Mesenchymal stem cell (in vitro differentiated cells and primary cell): ENCODE measurements around the gene BNC2.

ENCODE experiments used
- DNase-seq: peaks from one replicate; pipeline ENCODE4 v3.0.0-alpha.2; 2013
- H2AFZ ChIP-seq: one replicate; pipeline ENCODE4 v1.6.1; 2013; ENCODE audit warnings: low read depth, mild to moderate bottlenecking, control low read depth, inconsistent platforms, low read length, moderate library complexity
- H2AK5ac ChIP-seq: 2 replicates; pipeline ENCODE4 v1.6.1; 2013; ENCODE audit warnings: low read length, moderate library complexity, mild to moderate bottlenecking, inconsistent platforms; ENCODE audit not compliant: severe bottlenecking
- H2BK120ac ChIP-seq: one replicate; pipeline ENCODE4 v1.6.1; 2013; ENCODE audit warnings: low read depth, mild to moderate bottlenecking, inconsistent platforms, low read length, moderate library complexity
- H2BK12ac ChIP-seq, 2 experiments: one replicate each; pipeline ENCODE4 v1.6.1; 2013; ENCODE audit warnings: inconsistent platforms in 2 of 2, low read length in 2 of 2, mild to moderate bottlenecking in 2 of 2, moderate library complexity in 2 of 2, control low read depth in 1 of 2
- H2BK15ac ChIP-seq: one replicate; pipeline ENCODE4 v1.6.1; 2013; ENCODE audit warnings: mild to moderate bottlenecking, low read depth, inconsistent platforms; ENCODE audit not compliant: poor library complexity, severe bottlenecking
- H2BK5ac ChIP-seq: 2 replicates; pipeline ENCODE4 v1.6.1; 2013; ENCODE audit warnings: low read depth, mild to moderate bottlenecking, low read length, control low read depth, inconsistent platforms; ENCODE audit not compliant: poor library complexity, severe bottlenecking
- H3K14ac ChIP-seq, 2 experiments: one replicate each; pipeline ENCODE4 v1.6.1; 2013; ENCODE audit warnings: inconsistent platforms in 2 of 2, low read length in 2 of 2, control low read depth in 1 of 2, mild to moderate bottlenecking in 1 of 2, moderate library complexity in 1 of 2
- H3K18ac ChIP-seq, 2 experiments: one replicate each; pipeline ENCODE4 v1.6.1; 2013; ENCODE audit warnings: inconsistent platforms in 2 of 2, low read length in 2 of 2, control low read depth in 1 of 2, low read depth in 1 of 2, mild to moderate bottlenecking in 1 of 2
- H3K23ac ChIP-seq, 2 experiments: one replicate each; pipeline ENCODE4 v1.6.1; 2013; ENCODE audit warnings: inconsistent platforms in 2 of 2, low read length in 2 of 2, mild to moderate bottlenecking in 2 of 2, moderate library complexity in 2 of 2, control low read depth in 1 of 2
- H3K27ac ChIP-seq: 2 replicates; pipeline ENCODE4 v1.5.1; 2013; ENCODE audit warnings: mild to moderate bottlenecking, moderate library complexity, low read length, control low read depth, inconsistent platforms; ENCODE audit not compliant: poor library complexity, severe bottlenecking
- H3K27me3 ChIP-seq, 2 experiments: 2 replicates each; pipeline versions ENCODE4 v1.6.1 to v1.7.0; 2013; ENCODE audit warnings: low read length in 2 of 2, mild to moderate bottlenecking in 2 of 2, moderate library complexity in 2 of 2, control low read depth in 1 of 2, inconsistent platforms in 1 of 2; ENCODE audit not compliant: control insufficient read depth in 1 of 2, insufficient read depth in 1 of 2
- H3K36me3 ChIP-seq, 2 experiments: 2 replicates each; pipeline versions ENCODE4 v1.6.1 to v1.7.0; 2013; ENCODE audit warnings: low read length in 2 of 2, control low read depth in 1 of 2, inconsistent platforms in 1 of 2, low read depth in 1 of 2, mild to moderate bottlenecking in 1 of 2; ENCODE audit not compliant: insufficient read depth in 2 of 2, control insufficient read depth in 1 of 2
- H3K4ac ChIP-seq, 2 experiments: one replicate each; pipeline ENCODE4 v1.6.1; 2013; ENCODE audit warnings: inconsistent platforms in 2 of 2, low read length in 2 of 2, mild to moderate bottlenecking in 2 of 2, moderate library complexity in 2 of 2, control low read depth in 1 of 2, low read depth in 1 of 2
- H3K4me1 ChIP-seq: 2 replicates; pipeline ENCODE4 v1.6.1; 2013; ENCODE audit warnings: low read depth, low read length, control low read depth; ENCODE audit not compliant: control insufficient read depth, insufficient read depth
- H3K4me2 ChIP-seq: 2 replicates; pipeline ENCODE4 v1.6.1; 2013; ENCODE audit warnings: low read length, mild to moderate bottlenecking, inconsistent platforms; ENCODE audit not compliant: poor library complexity, severe bottlenecking
- H3K4me3 ChIP-seq, 2 experiments: 2 replicates each; pipeline versions ENCODE4 v1.5.1 to v1.7.0; 2013; ENCODE audit warnings: low read length in 2 of 2, mild to moderate bottlenecking in 2 of 2, control low read depth in 1 of 2, low read depth in 1 of 2; ENCODE audit not compliant: insufficient read depth in 1 of 2
- H3K79me1 ChIP-seq: replicated peaks from 2 replicates; pipeline ENCODE4 v1.6.1; 2013; ENCODE audit warnings: mild to moderate bottlenecking, control low read depth, low read length, inconsistent platforms; ENCODE audit not compliant: poor library complexity, severe bottlenecking
- H3K9ac ChIP-seq: 2 replicates; pipeline ENCODE4 v1.7.0; 2013; ENCODE audit warnings: mild to moderate bottlenecking, low read length, moderate library complexity
- H3K9me3 ChIP-seq: 2 replicates; pipeline ENCODE4 v1.7.0; 2013; ENCODE audit warnings: mild to moderate bottlenecking, low read length; ENCODE audit not compliant: control insufficient read depth
- H4K8ac ChIP-seq: one replicate; pipeline ENCODE4 v1.6.1; 2013; ENCODE audit warnings: inconsistent platforms, mild to moderate bottlenecking, low read length, moderate library complexity
- H4K91ac ChIP-seq: one replicate; pipeline ENCODE4 v1.6.1; 2013; ENCODE audit warnings: mild to moderate bottlenecking, low read length, inconsistent platforms
- WGBS: methylation state at CpG from one replicate; pipeline ENCODE4 v1.1.7; 2013; ENCODE audit warnings: mixed read lengths; 5-methylcytosine and 5-hydroxymethylcytosine counted together

The BNC2 gene

DNA sequence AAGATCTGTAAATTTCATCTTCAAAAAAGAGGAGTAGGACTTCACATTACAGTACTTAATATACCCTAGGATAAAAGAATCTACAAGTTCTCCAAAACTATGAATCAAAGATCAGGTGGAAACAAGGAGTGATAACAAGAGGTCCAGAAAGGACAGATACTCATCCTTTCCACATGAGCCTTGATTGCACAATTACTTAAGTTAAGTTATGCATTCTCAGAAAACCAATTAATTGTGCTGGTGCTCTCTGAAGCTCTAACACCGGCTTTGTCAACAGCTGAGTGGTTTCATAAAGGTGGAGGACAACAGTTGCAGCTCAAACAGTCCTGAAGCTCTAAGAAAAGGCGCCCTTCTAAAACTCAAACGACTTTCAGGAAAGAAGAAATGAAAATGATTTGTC lies 251.9 kb downstream of the BNC2 start:
- no peak overlapping the region for H2BK12ac ChIP-seq
- H3K4ac ChIP-seq: no peak overlapping the region
- H3K27me3 ChIP-seq: no peaks in the 10 kb centered on the region
- no peak overlapping the region for H3K18ac ChIP-seq
- WGBS: 94% methylated on average over 3 of the region's 3 CpGs
- H3K4me2 ChIP-seq: no peak overlapping the region
- H3K4me3 ChIP-seq: no peak overlapping the region
- H2BK15ac ChIP-seq: no peak overlapping the region
- H3K36me3 ChIP-seq: peaks cover 0 to 10% of the 10 kb centered on the region in 2 experiments
- no peaks in the 10 kb centered on the region for H3K9me3 ChIP-seq
- no peak overlapping the region for H3K23ac ChIP-seq
- no peak overlapping the region for H2BK120ac ChIP-seq
- H3K14ac ChIP-seq: no peak overlapping the region
- peaks cover 2% of the 10 kb centered on the region for H3K4me1 ChIP-seq
- H4K8ac ChIP-seq: no peak overlapping the region
- H2AFZ ChIP-seq: no peak overlapping the region
- H3K9ac ChIP-seq: no peak overlapping the region
- no peak for DNase-seq
- no peak overlapping the region for H3K27ac ChIP-seq
- H4K91ac ChIP-seq: no peak overlapping the region
- peaks cover 26% of the 10 kb centered on the region for H3K79me1 ChIP-seq
- H2BK5ac ChIP-seq: no peak overlapping the region
- H2AK5ac ChIP-seq: peak overlapping the region; percentile 60

DNA sequence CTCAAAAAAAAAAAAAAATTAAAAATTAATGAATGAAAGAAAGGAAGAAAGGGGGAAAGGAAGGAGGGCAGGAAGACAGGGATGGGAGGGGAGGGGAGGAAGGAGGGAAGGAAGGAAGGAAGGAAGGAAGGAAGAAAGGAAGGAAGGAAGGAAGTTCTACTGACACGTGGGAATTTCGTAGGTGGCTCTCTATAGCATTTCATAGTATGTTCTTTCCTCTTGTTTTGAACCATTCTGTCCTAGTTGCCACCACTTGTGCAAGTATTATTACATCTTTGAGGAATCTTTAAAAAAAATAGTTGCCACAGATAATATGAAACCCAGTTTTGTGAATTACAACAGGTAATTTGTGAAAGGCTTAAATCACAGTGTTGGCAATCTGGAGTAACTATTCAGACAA lies 253.8 kb downstream of the BNC2 start:
- H2AK5ac ChIP-seq: no peak overlapping the region
- no peak overlapping the region for H2BK120ac ChIP-seq
- no peak overlapping the region for H3K14ac ChIP-seq
- no peak overlapping the region for H2BK5ac ChIP-seq
- peaks cover 24% of the 10 kb centered on the region for H3K79me1 ChIP-seq
- H3K27ac ChIP-seq: no peak overlapping the region
- no peak overlapping the region for H3K4me3 ChIP-seq
- no peak for DNase-seq
- no peak overlapping the region for H2AFZ ChIP-seq
- no peak overlapping the region for H4K91ac ChIP-seq
- no peak overlapping the region for H3K4ac ChIP-seq
- H3K23ac ChIP-seq: no peak overlapping the region
- H3K9ac ChIP-seq: no peak overlapping the region
- peaks cover 0 to 10% of the 10 kb centered on the region in 2 experiments for H3K36me3 ChIP-seq
- no peak overlapping the region for H4K8ac ChIP-seq
- no peak overlapping the region for H3K18ac ChIP-seq
- peaks cover 2% of the 10 kb centered on the region for H3K4me1 ChIP-seq
- H3K27me3 ChIP-seq: no peaks in the 10 kb centered on the region
- H3K4me2 ChIP-seq: no peak overlapping the region
- H2BK12ac ChIP-seq: no peak overlapping the region
- no peaks in the 10 kb centered on the region for H3K9me3 ChIP-seq
- no peak overlapping the region for H2BK15ac ChIP-seq
- WGBS: no CpG with 5 or more reads among the region's 2 CpGs

DNA sequence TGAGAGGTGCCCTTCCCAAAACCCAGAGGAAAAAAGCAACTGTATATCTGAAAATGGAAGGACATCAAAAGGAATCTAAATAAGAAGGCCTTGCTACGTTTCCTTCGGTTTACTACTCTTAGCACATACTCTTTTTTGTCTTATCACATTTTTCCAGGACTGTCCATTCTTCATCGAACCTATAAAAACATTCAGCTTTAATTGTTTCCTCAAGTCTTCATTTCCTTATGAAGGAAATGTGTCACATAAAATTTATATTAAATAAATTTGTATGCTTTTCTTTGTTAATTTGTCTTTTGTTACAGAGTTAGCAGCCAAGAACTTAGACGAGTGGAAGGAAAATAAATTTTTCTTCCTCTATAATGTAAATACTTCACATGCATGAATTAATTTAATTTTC lies 255.0 kb downstream of the BNC2 start:
- H3K36me3 ChIP-seq: peaks cover 0 to 3% of the 10 kb centered on the region in 2 experiments
- no peak overlapping the region for H3K9ac ChIP-seq
- no peak overlapping the region for H3K23ac ChIP-seq
- no peak overlapping the region for H3K4ac ChIP-seq
- no peak overlapping the region for H3K4me2 ChIP-seq
- no peak overlapping the region for H3K4me3 ChIP-seq
- H2AFZ ChIP-seq: no peak overlapping the region
- no peak overlapping the region for H3K14ac ChIP-seq
- no peak overlapping the region for H2BK5ac ChIP-seq
- no peak overlapping the region for H3K18ac ChIP-seq
- H3K9me3 ChIP-seq: no peaks in the 10 kb centered on the region
- H3K4me1 ChIP-seq: no peaks in the 10 kb centered on the region
- no peaks in the 10 kb centered on the region for H3K27me3 ChIP-seq
- 96% methylated on average over 3 of the region's 4 CpGs for WGBS
- H2BK15ac ChIP-seq: no peak overlapping the region
- H3K79me1 ChIP-seq: peaks cover 17% of the 10 kb centered on the region
- no peak for DNase-seq
- no peak overlapping the region for H3K27ac ChIP-seq
- no peak overlapping the region for H2AK5ac ChIP-seq
- no peak overlapping the region for H2BK12ac ChIP-seq
- H2BK120ac ChIP-seq: no peak overlapping the region
- no peak overlapping the region for H4K91ac ChIP-seq
- no peak overlapping the region for H4K8ac ChIP-seq

DNA sequence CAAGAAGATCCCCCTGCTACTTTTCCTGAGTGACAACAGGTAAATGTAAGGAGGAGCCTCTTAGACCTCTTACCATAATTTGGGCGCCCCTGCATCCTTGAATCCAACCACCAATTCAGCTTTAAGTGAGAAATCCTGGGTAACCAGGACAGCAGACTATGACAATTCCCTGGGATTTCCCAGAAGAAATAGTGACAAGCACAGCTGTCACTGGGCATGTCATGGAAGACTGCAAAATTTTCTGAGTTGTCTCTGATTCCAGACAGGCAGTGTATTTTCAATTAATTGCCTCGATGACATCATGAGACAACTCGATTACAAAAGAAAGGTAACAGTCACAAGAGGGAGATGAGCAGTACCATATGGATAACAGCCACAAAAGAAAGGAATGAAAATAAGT lies 256.9 kb downstream of the BNC2 start:
- H2AK5ac ChIP-seq: no peak overlapping the region
- no peak overlapping the region for H3K9ac ChIP-seq
- H3K18ac ChIP-seq: no peak overlapping the region
- peaks cover 0 to 6% of the 10 kb centered on the region in 2 experiments for H3K36me3 ChIP-seq
- no peak overlapping the region for H4K8ac ChIP-seq
- H2BK120ac ChIP-seq: no peak overlapping the region
- H3K4me1 ChIP-seq: no peaks in the 10 kb centered on the region
- H2BK12ac ChIP-seq: no peak overlapping the region
- peaks cover 19% of the 10 kb centered on the region for H3K79me1 ChIP-seq
- H2BK5ac ChIP-seq: no peak overlapping the region
- 60% methylated on average over 3 of the region's 3 CpGs for WGBS
- no peak overlapping the region for H3K27ac ChIP-seq
- no peak overlapping the region for H3K23ac ChIP-seq
- no peak overlapping the region for H3K4ac ChIP-seq
- no peak overlapping the region for H2AFZ ChIP-seq
- H3K14ac ChIP-seq: no peak overlapping the region
- no peak overlapping the region for H2BK15ac ChIP-seq
- no peak for DNase-seq
- H4K91ac ChIP-seq: no peak overlapping the region
- H3K27me3 ChIP-seq: no peaks in the 10 kb centered on the region
- no peaks in the 10 kb centered on the region for H3K9me3 ChIP-seq
- H3K4me3 ChIP-seq: no peak overlapping the region
- H3K4me2 ChIP-seq: no peak overlapping the region
